Spinal cord (tissue), 10 donors: ENCODE measurements around the gene MIGA2. TPM values are rescaled to one million over a fixed set of nuclear protein-coding genes. Genes with fewer than 3 reads are reported as not detected.

ENCODE experiments used
- DNase-seq, 6 donors: peaks; one replicate each; pipeline versions ENCODE4 v3.0.0 to v3.0.0-alpha.2; 2013 to 2015; ENCODE audit warnings: low spot score in 6 of 6, low read depth in 4 of 6
- H3K27ac ChIP-seq: one replicate; pipeline ENCODE4 v1.5.1; 2013; ENCODE audit warnings: low read depth, low read length, control low read depth
- H3K27me3 ChIP-seq: one replicate; pipeline ENCODE4 v1.6.1; 2013; ENCODE audit warnings: low read length; ENCODE audit not compliant: control insufficient read depth, insufficient read depth
- H3K36me3 ChIP-seq: one replicate; pipeline ENCODE4 v1.6.1; 2013; ENCODE audit warnings: low read length; ENCODE audit not compliant: control insufficient read depth, insufficient read depth
- H3K4me1 ChIP-seq: one replicate; pipeline ENCODE4 v1.6.1; 2013; ENCODE audit warnings: low read length; ENCODE audit not compliant: control insufficient read depth, insufficient read depth
- H3K4me3 ChIP-seq: one replicate; pipeline ENCODE4 v1.5.1; 2013; ENCODE audit warnings: low read depth, low read length, control low read depth
- H3K9me3 ChIP-seq: one replicate; pipeline ENCODE4 v1.6.1; 2013; ENCODE audit warnings: low read length; ENCODE audit not compliant: control insufficient read depth, insufficient read depth
- WGBS: methylation state at CpG from one replicate; pipeline ENCODE4 v1.1.5; 2013; ENCODE audit warnings: missing lambda C conversion rate; ENCODE audit not compliant: insufficient coverage; 5-methylcytosine and 5-hydroxymethylcytosine counted together
- polyA plus RNA-seq, 2 donors: library from polyadenylated mRNA; unstranded; fragments of 120-200 nt; gene quantifications; one replicate each; pipeline ENCODE4 v1.2.1, GENCODE V29; 2013; ENCODE audit not compliant: insufficient read length in 2 of 2
- total RNA-seq, 2 donors: library from RNA; depleted of rRNA in 1 of 2; stranded (reverse); fragments of 120-200 nt in 1 of 2; fragments of >200 nt in 1 of 2; gene quantifications; one replicate each; pipeline versions ENCODE4 v1.2.3 to v1.2.4, GENCODE V29; 2013 to 2014
- donor health status: healthy.

The MIGA2 gene
- total and polyA plus RNA-seq, 4 donors: 21.2 to 35.6 (median 26.9) TPM

- Histone ChIP-seq H3K9me3 (no peaks in the 10 kb centered on the region), H3K27ac (no peak overlapping the region), H3K36me3 (peaks cover 56% of the 10 kb centered on the region), H3K4me3 (no peak overlapping the region), H3K4me1 (no peaks in the 10 kb centered on the region), H3K27me3 (no peaks in the 10 kb centered on the region)
- no peak for DNase-seq
- WGBS: 76% methylated on average over 5 of the region's 5 CpGs
Measured at GRCh38 chr9:129054163-129054851, 17.9 kb downstream of the MIGA2 start.

DNA sequence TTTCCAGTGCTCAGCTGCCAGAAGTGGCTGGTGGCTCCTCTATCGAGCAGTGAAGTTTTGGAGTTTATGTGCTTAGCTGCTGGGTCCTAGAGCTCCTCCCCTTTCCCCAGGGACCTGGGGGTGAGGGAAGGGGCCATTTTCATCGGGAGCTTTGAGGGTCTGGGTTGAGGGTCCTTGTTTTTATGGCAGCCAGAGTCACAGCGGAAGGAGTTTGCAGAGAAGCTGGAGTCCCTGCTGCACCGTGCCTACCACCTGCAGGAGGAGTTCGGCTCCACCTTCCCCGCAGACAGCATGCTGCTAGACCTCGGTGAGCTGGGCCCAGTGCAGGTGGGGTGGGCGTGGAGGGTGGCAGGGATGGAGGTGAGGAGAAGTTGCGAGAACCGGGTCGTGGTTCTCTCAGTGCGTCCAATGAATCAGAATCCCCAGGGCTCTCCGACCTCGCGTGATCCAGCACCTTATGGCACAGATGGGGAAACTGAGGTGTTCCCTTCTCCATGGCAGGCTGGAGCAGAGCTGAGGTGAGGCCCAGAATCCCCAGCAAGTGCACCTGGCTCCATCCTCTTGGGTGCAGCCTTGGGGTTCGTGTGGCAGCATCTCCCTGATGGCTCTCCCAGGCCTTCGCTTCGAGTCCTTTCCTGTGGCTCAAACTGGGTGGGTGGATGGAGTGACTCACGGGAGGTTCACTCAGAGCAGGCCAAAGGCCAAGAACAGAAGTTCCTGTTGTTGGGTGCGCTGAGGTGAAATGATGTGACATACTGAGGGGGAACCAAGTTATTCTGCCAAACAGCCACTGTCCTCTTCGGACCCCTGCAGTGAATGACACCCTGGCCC lies 22.8 kb downstream of the MIGA2 start:
- Histone ChIP-seq H3K4me3 (no peak overlapping the region), H3K27me3 (no peaks in the 10 kb centered on the region), H3K36me3 (peaks cover 66% of the 10 kb centered on the region), H3K27ac (no peak overlapping the region), H3K4me1 (no peaks in the 10 kb centered on the region), H3K9me3 (no peaks in the 10 kb centered on the region)
- DNase-seq: no peak
- 92% methylated on average over 19 of the region's 21 CpGs for WGBS

DNA sequence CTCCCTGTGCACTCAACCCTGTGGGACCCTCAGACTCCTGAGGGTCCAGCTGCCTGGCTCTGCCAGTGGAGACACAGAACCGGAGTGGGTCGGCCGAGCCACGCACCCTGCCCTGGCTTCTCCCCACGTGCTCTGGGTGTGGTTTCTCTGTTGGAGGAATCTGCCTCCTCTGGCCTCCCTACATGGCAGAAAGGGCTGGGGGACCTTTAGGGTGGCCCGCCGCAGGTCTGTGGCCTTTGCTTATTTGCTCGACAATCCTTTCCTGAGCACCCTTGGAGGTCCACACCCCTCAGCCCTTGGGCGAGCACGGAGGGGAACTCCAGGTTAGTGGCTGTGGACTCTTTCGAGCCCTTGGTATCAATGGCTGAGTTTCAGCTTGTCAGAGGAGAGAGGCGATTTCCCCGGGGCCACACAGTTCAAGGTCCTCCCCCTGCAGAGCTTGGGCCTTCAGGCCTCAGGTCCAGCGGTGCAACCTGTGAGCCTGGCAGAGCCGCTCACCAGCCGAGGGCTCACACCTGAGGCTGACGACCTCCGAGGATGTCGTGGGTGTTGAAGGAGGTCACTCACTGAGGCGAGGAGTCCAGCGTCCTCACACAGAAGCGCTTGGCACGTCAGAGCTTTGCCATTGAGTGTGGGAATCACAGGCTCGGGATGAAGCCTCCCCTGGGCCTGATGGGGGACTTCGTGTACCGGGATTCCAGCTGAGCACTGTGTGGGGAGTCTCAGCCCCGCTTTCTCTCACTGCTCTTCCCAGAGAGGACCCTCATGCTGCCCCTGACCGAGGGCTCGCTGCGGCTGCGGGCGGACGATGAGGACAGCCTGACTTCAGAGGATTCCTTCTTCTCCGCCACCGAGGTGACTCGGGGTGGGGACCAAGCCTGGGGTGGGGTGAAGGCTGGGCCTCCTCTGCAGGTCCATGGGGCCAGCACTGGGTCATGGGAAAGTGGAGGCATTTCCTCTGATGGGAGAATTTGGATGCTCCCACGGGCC lies 23.7 kb downstream of the MIGA2 start:
- Histone ChIP-seq H3K27me3 (no peaks in the 10 kb centered on the region), H3K4me1 (no peaks in the 10 kb centered on the region), H3K27ac (no peak overlapping the region), H3K36me3 (peaks cover 68% of the 10 kb centered on the region), H3K9me3 (no peaks in the 10 kb centered on the region), H3K4me3 (no peak overlapping the region)
- 98% methylated on average over 32 of the region's 37 CpGs for WGBS
- DNase-seq: no peak

DNA sequence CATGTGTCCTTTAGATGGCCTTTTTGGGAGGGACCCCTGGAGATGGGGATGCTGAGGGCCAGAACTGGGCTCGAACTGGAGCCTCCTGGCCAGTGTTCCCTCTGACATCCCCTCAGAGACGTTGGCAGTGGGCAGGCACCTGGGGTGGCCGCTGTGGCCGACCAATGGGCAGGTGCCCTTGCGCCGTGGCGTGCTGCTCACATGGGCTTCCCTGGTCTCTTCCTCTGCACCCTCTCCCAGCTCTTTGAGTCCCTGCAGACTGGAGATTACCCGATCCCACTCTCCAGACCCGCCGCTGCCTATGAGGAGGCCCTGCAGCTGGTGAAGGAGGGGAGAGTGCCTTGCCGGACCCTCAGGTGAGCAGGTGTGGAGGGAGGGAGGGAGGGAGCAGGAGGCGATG lies 24.6 kb downstream of the MIGA2 start:
- 94% methylated on average over 9 of the region's 12 CpGs for WGBS
- H3K4me3 ChIP-seq: no peak overlapping the region
- H3K9me3 ChIP-seq: no peaks in the 10 kb centered on the region
- no peak overlapping the region for H3K27ac ChIP-seq
- no peaks in the 10 kb centered on the region for H3K27me3 ChIP-seq
- H3K4me1 ChIP-seq: no peaks in the 10 kb centered on the region
- no peak for DNase-seq
- H3K36me3 ChIP-seq: peaks cover 76% of the 10 kb centered on the region

DNA sequence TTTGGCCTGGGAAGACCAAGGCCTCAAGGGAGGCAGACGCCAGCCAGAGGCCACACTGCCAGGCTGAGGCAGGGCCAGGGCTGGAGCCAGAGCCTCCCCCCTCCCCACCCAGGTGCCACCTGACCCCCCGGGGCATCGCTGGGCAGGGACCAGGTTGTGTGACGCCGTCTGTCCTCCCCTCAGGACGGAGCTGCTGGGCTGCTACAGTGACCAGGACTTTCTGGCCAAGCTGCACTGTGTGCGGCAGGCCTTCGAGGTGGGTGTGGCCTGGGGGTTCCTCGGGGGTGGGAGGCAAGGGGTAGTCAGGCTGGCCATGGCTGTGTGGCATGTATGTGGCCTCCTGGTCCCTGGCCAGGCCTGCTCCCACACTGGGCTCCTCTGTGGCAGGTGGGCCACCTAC lies 26.6 kb downstream of the MIGA2 start:
- no peak for DNase-seq
- WGBS: 95% methylated on average over 8 of the region's 9 CpGs
- H3K4me1 ChIP-seq: no peaks in the 10 kb centered on the region
- H3K4me3 ChIP-seq: no peak overlapping the region
- no peaks in the 10 kb centered on the region for H3K9me3 ChIP-seq
- H3K27ac ChIP-seq: no peak overlapping the region
- peaks cover 83% of the 10 kb centered on the region for H3K36me3 ChIP-seq
- H3K27me3 ChIP-seq: no peaks in the 10 kb centered on the region

- Histone ChIP-seq H3K4me1 (peaks cover 4% of the 10 kb centered on the region), H3K36me3 (peaks cover 88% of the 10 kb centered on the region), H3K27me3 (no peaks in the 10 kb centered on the region), H3K4me3 (no peak overlapping the region), H3K27ac (no peak overlapping the region), H3K9me3 (no peaks in the 10 kb centered on the region)
- WGBS: 98% methylated on average over 7 of the region's 8 CpGs
- DNase-seq: no peak
Measured at GRCh38 chr9:129064499-129064908, 28.1 kb downstream of the MIGA2 start.

DNA sequence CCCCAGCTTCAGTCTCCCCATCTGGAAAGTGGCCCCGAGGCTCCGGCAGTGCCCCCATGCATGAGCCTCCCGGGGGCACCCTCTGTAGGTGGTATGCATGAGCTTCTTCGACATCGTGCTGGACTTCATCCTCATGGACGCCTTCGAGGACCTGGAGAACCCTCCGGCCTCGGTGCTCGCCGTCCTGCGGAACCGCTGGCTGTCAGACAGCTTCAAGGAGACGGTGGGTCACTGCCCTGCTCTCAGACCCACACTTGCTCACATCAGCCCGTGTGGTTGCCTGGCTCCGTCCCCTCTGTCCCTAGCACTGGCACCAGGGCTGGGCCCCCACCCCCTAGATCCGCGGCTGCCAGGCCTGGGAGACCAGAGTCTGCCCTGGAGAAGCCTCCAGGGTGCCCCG lies 31.7 kb downstream of the MIGA2 start:
- no peak overlapping the region for H3K27ac ChIP-seq
- peaks cover 82% of the 10 kb centered on the region for H3K36me3 ChIP-seq
- H3K27me3 ChIP-seq: no peaks in the 10 kb centered on the region
- peaks cover 26% of the 10 kb centered on the region for H3K4me1 ChIP-seq
- no peak for DNase-seq
- no peaks in the 10 kb centered on the region for H3K9me3 ChIP-seq
- no peak overlapping the region for H3K4me3 ChIP-seq
- 96% methylated on average over 19 of the region's 19 CpGs for WGBS

DNA sequence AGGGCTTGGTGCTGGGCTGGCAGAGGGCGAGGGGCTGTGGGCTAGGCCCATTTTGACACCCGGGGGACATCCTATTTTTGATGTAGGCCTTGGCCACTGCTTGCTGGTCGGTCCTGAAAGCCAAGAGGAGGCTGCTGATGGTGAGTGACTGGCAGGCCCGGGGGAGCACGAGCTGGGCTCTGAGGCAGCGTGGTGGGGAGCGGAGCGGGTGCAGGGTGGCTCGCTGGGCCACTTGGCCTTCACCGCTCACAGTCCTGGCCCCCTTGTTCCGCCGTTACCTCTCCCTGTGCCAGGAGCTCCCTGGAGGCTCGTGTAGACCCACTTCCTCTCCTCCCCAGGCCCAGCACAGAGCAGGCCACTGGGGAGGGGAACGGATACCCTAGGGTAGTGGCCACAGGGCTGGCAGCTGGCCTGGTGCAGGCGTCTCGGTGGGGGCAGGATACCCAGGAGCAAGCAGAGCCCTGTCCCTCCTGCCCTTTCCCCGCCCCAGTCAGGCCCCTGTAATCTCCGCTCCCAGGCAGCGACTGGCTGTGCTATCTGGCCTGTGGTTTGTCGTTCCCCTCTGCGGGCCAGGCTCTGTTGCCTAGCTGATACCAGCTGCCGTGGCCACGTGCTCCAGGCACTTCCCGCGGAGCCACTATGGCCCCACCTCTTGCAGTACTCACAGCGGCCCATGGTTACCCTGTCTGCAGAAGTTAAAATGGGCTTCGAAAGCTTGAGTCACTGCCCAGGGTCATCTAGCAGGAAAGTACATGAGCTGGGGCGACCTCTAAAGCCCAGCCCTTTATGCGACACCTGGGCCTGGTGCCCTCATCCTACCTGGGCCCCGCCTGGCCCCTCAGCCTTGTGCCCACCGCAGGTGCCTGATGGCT lies 32.8 kb downstream of the MIGA2 start:
- Histone ChIP-seq H3K4me1 (peaks cover 26% of the 10 kb centered on the region), H3K4me3 (no peak overlapping the region), H3K9me3 (no peaks in the 10 kb centered on the region), H3K27me3 (no peaks in the 10 kb centered on the region), H3K27ac (no peak overlapping the region), H3K36me3 (peaks cover 72% of the 10 kb centered on the region)
- WGBS: 80% methylated on average over 31 of the region's 31 CpGs
- no peak for DNase-seq
